ENCODE results near the gene NEURL2.
"Not testable (repeated sequence)": the region's sequence is repeated elsewhere in the genome, so short reads cannot be mapped to it uniquely, and the experiment has no call there.

Gene NEURL2, protein sequence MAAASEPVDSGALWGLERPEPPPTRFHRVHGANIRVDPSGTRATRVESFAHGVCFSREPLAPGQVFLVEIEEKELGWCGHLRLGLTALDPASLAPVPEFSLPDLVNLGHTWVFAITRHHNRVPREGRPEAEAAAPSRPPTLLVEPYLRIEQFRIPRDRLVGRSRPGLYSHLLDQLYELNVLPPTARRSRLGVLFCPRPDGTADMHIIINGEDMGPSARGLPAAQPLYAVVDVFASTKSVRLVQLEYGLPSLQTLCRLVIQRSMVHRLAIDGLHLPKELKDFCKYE

DNA sequence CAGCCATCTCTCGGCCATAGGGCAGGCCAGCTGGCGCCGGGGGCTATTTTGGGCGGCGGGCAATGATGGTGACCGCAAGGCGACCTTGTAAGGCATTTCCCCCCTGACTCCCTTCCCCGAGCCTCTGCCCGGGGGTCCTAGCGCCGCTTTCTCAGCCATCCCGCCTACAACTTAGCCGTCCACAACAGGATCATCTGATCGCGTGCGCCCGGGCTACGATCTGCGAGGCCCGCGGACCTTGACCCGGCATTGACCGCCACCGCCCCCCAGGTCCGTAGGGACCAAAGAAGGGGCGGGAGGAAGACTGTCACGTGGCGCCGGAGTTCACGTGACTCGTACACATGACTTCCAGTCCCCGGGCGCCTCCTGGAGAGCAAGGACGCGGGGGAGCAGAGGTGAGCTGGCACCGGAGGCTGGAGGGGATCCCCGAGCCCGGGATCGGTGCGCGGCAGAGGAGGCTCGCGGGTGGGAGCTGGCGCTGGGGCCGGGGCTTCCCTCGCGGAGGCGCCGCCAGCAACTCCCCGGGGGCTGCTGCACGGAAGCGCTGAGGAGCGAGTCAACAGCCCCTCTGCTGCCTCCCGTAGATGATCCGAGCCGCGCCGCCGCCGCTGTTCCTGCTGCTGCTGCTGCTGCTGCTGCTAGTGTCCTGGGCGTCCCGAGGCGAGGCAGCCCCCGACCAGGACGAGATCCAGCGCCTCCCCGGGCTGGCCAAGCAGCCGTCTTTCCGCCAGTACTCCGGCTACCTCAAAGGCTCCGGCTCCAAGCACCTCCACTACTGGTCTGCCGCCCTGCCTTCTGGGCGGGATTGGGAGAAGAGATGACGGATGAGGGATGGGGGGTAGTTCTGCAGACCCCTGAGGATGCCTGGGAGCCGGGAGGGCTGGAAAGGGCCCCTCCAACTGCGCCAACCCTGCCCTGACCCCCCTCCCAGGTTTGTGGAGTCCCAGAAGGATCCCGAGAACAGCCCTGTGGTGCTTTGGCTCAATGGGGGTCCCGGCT lies at the start of gene NEURL2, which contains the start of gene CTSA:
TSS of gene NEURL2 (minus strand) at position 224 of the 999 bp plus-strand sequence. CDS start at position 7, 217 bp downstream.
TSS of gene CTSA (plus strand) at position 351 of the 999 bp plus-strand sequence. CDS start at position 585, 234 bp downstream.
- DNase-seq (ENCODE audit: low read depth in 2 of 2): peak; percentile 63 to 76

DNA sequence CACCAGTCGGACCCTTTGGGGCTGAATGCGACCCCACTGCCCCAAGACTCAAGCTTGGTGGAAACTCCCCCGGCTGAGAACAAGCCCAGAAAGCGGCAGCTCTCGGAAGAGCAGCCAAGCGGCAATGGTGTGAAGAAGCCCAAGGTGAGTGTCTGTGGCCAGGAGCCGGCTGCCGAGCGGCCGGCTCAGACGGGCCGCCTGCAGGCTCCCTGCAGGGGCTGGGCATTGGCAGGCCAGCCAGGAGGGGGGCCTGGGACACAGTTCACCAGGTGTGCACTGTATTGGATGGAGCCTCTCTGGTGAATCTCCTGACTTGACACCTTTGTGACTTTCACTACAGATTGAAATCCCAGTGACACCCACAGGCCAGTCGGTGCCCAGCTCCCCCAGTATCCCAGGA lies 49.5 kb upstream of the NEURL2 start:
- DNase-seq (ENCODE audit: low read depth in 2 of 2): no peak

DNA sequence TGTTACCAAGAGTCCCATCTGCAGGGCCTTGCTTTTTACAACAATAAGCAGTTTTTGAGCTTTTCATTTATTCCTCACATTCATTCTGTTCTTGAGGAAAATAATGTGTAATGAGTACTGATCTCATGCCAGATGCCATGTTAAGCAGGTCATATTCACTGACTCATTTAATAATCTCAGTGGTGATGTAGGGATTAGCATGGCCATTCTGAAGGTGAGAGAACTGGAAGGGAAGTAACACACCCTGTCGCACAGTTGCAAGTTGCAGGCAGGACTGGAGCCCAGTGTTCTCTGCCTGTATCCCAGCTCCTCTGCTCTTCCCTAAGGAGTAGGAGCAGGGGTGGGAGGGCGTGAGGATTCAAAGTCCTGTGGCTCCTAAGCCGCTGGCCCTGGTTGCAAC lies 49.0 kb upstream of the NEURL2 start:
- no peak for DNase-seq (ENCODE audit: low read depth in 2 of 2)

DNA sequence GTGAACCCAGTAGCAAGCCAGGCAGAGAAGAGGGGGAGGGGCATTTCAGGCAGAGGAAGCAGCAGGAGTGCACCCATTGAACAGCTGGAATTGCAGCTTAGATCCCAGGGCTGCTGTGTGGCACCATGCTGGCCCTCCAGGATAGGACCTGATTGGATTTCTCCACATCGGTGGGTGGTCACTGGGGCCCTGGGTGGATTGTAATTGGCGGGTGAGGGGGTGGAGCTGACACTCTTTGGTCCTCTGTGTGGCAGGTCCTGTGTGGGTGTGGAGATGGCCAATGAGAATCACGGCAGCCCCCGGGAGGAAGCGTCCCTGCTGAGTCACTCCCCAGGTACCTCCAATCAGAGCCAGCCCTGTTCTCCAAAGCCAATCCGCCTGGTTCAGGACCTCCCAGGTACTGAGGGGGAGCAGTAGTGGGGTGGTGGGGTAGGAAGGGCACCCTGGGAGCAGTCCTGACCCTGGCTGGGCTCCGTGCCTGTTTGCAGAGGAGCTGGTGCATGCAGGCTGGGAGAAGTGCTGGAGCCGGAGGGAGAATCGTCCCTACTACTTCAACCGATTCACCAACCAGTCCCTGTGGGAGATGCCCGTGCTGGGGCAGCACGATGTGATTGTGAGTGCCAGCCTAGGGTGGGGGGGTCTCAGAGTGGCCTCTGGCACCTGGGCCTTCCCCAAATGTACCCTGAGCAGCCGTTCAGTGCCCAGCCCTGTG lies 47.9 kb upstream of the NEURL2 start:
- no peak for DNase-seq (ENCODE audit: low read depth in 2 of 2)

DNA sequence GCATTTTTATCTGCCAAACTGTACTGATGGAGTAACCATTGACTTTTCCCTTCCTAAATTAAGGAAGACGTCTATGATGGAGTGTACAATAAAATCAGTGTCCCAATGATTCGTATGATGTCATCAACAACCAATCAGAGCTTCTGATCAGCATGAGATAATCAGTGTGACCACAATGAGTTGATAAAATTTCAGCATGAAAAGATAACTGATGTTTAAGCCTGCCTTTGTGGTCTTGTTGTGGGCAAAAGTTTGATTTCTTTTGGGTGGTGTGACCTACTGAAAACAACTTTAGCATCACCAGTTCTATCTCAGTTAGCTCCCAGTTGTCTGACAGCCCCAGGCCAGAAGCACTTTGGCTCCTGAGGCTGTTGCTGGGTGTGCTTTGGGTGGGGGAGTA lies 46.8 kb upstream of the NEURL2 start:
- no peak for DNase-seq (ENCODE audit: low read depth in 2 of 2)

DNA sequence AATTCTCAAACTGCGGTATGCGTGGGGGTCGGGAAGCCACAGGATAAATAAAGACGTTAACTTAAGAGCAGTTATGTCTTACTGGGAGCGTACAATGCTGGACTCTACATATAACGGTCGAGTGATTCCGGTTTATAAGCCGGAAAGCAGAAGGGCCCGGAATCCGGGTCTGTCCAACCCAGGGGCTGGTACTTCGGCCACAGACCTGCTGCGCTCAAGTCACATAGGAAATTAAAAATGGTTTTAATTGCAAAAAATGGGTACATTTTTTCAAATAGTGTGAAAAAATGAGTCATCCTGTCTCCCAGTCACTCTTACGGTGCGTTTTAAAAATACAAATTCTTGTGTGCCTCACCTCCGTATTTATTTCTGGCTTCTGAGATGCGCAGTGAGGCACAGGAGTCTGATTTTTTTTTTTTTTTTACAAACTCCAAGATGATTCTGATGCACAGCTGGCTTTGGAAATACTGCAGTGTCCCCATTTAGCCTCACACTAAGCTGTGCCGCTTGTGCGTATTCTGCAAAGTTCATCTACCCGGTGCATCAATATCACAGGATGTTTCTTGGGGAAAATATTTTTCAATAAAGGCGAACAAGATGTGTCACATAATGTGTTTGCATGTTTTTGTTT lies 44.5 kb upstream of the NEURL2 start:
- no peak for DNase-seq (ENCODE audit: low read depth in 2 of 2)

DNA sequence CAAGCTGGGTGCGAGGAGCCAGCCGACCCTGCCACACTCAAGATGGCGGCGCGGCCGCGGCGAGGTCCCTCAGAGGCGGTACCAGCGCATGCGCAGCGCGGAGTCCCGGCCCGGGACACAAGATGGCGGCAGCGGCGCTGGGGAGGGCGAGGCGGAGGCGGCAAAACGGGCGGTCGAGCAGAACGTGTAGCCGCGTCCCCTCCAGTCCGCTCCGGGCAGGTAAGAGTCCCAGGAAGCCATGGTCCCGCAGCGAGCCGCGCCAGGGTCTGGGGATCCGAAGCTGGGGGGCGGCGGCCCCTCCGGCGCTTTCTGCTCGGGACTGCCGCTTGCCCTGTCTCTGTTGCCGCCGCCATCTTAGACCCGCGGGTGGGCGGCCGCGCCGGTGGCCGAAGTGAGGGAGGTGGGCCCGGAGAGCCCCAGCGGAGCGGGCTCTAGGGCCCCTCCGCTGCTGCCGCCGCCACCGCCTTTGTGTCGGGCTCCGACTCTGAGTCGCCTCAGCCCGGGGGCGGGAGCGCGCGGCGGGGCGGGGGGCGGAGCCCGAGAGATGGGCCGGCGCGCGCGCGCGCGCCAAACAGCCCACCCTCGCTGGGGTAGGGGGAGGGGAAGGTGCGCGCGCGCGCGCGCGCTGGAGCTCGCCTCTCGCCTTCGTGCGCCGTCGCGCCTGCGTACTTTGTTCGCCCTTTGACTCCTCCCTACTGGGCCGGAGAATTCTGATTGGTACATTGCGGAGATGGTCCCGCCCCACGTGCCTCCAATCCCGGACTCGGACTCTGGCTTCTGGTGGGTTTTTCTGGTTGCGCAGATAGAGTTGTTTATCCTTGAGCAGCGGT lies 43.8 kb upstream of the NEURL2 start, which contains the start of gene PCIF1:
TSS of gene PCIF1 (plus strand) at position 98 of the 830 bp plus-strand sequence. CDS start 4,317 bp downstream, outside the sequence.
- peak; percentile 98 for DNase-seq (ENCODE audit: low read depth in 2 of 2)

DNA sequence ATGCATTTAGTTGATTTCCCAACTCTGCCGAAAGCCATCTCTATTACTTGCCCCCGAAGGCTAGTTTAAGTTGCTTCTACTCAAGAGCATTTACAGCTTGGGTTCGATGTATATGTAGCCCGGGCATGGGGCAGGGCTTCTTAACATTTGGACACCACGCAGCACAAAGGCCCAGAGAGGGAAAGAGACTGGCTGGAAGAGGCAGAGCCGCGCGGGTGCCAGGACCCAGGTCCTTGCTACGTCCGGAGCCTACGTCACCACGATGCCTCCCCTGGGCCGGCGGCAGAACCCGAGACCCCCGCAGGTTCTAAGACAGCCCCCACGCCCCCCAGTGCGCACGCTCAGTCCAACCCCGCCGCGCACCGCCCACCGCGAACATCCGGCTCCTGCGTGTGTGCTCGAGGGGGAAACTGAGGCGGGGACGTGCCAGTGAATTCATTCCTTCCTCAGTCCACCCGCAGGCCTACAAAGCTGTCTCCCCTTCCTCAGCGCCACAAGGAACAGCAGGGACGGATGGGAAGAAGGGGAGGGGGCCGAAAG lies 43.1 kb upstream of the NEURL2 start:
- DNase-seq (ENCODE audit: low read depth in 2 of 2): no peak

DNA sequence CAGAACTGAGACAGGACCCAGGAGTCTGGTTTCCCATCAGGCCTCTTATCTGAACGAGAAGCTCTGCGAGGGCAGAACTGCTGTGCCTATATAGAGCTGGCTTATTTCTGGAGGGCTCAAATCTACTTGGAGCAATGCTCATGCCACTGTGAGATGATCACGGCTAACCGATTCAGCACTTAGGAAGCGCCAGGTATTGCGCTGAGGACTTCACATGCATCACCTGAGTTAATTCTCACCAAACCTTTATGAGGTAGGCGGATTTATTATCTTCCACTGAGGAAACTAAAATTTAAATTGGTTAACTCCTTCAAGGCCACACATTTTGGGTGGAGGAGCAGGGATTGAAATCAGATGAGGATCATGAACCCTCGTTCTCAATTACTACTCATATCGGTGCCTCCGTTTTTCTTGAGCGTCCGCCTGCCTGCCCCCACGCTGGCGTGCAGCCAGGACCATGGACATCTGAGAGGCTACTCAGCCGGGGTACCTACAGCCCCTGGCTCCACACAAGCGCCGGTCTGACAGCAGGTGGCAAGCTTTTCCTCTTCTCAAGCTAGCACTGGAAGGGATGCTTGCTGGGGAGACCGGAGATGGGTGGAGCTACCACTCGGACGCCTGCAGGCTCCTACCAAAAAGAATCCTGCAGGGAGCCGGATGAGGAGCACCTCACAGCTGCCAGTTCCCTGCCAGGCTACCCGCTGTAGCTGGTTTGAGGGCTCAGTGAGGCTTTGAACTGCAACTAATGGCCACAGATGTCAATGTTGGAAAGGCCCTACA lies 42.4 kb upstream of the NEURL2 start:
- DNase-seq (ENCODE audit: low read depth in 2 of 2): peak; percentile 21 to 25

DNA sequence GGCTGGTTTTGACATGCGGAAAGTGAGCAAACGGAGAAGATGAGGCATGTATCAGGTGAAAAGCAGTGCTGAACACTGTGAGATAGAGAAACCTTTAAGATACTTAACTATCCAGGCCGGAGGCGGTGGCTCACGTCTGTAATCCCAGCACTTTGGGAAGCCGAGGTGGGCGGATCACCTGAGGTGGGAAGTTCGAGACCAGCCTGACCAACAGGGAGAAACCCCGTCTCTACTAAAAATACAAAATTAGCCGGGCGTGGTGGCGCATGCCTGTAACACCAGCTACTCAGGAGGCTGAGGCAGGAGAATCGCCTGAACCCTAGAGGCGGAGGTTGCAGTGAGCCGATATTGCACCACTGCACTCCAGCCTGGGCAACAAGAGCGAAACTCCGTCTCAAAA lies 40.7 kb upstream of the NEURL2 start:
- DNase-seq (ENCODE audit: low read depth in 2 of 2): not testable (repeated sequence)

DNA sequence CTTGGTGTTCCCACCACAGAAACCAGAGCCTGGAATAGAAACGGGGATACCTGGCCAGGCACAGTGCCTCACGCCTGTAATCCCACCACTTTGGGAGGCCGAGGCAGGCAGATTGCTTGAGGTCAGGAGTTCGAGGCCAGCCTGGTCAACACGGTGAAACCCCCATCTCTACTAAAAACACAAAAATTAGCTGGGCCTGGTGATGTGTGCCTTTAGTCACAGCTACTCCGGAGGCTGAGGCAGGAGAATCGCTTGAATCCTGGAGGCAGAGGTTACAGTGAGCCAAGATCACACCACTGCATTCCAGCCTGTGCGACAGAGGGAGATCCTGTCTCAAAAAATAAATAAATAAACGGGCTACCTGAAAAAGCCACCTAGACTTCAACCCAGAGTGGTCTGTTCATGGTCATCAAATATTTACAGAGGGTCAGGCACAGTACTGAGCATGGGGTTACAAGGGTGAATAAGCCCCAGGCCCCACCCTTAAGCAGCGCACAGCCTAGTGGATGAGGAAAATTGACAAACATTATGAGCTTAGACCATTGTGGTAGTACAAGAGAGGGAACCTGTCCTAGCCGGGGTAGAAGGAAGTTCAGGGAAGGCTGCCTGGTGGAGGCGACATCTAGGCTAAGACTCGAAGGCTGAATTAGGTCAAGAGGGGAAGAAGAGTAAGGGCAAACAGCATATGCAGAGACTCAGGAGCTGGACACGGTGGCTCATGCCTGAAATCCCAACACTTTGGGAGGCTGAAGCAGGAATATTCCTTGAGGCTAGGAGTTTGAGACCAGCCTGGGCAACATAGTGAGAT lies 36.3 kb upstream of the NEURL2 start:
- no peak for DNase-seq (ENCODE audit: low read depth in 2 of 2)

DNA sequence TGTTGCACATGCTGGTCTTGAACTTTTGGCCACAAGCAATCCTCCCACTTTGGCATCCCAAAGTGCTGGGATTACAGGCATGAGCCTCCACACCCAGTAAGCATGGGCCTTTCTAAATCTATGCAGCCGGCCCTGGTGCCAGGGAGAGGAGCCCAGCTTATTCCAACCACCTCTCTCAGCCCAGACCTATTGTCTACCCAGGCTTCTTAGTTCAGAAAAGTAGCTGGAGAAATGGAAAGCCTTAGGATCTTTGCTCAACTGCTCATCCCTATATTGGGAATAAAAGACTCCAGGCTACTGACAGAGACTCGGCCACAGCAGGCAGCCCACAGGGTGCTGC lies 35.7 kb upstream of the NEURL2 start:
- DNase-seq (ENCODE audit: low read depth in 2 of 2): no peak

DNA sequence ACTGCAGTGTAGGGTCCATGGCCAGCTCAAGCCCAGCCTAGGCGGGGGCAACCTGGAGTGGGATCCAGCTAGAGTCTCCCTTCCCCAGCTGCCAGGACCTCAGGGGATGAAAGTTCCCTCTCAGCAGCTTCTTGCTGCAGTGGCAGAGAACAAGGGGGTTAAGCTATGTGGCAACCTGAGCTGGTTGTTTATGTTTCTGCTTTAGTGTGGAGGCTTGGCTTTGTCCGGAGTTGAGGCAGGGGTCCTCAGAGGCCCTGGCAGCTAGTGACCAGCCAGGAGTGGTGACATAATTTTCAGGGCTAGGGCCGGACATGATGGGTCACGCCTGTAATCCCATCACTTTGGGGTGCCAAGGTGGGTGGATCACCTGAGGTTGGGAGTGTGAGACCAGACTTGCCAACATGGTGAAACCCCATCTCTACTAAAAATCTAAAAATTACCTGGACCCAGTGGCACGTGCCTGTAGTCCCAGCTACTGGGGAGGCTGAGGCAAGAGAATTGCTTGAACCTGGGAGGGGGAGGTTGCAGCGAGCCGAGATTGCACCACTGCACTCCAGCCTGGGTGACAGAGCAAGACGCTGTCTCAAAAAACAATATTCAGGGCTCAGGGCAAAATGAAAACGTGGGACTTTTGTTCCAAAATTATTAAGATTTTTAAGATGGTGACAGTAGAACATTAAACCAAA lies 35.0 kb upstream of the NEURL2 start:
- DNase-seq (ENCODE audit: low read depth in 2 of 2): no peak

DNA sequence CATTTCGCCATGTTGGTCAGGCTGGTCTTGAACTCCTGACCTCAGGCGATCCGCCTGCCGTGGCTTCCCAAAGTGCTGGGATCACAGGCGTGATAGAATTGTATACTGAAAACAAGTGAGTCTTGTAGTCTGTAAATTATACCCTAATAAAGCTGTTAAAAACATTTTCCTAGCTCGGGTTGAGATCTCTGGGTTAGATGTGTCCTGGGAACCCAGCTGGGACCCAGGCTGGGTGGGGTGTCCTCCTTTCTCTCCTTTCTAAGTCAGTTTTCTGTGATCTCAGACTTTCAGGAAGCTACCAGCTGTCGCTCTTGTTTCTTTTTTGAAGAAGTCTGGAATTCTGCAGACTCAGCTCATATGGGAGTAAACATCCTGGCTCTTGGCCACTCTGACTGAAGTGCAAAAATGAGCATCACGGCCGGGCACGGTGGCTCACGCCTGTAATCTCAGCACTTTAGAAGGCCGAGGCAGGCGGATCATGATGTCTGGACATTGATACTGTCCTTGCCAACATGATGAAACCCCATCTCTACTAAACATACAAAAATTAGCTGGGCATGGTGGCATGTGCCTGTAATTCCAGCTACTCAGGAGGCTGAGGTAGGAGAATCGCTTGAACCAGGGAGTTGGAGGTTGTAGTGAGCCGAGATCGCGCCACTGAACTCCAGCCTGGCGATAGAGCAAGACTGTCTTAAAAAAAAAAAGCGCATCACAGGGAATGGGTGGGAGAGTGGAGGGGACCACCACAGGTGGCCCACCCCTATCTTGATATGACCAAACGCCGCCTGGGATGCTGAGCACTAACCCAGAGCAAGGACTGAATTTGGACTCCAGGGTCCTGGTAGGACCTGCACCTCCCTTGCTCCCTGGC lies 33.6 kb upstream of the NEURL2 start:
- DNase-seq (ENCODE audit: low read depth in 2 of 2): no peak

DNA sequence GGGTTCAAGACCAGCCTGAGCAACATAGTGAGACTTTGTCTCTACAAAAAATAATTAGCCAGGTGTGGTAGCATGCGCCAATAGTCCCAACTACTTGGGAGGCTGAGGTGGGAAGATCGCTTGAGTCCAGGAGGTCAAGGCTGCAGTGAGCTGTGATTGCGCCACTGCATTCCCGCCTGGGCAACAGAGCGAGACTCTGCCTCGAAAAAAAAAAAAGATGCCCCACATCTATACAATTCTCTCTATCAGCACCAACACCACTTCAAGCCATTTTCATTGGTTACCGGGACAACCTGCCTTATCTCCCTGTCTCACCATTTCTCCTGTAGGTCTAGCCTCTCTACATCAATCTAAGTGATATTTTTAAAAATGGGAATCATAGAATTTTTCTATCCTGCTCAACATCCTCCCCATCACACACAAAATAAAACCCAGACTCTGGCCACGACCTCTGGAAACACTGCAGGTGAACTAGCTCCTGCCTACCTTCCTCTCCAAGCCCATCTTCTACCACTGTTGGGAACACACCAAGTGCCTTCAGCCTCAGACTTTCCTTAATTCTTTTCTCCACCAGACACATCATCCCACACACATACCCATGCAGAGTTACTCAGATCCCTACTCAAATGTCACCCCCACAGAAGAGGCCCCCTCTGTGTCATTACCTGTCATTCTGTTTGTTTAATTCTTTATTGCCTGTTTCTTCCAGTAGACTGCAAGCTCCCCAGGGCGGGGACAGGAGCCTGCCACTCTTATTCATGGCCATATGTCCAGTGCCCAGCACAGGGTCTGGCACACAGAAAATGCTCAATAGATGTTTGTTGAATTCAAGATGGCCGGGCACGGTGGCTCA lies 30.6 kb upstream of the NEURL2 start:
- DNase-seq (ENCODE audit: low read depth in 2 of 2): no peak
